ENCODE measurements around the gene COL5A1. TPM values are rescaled to one million over a fixed set of nuclear protein-coding genes. Genes with fewer than 3 reads are reported as not detected.

COL5A1 gene
- polyA plus RNA-seq, 3 donors: 0.01 TPM; not detected in 2

DNA sequence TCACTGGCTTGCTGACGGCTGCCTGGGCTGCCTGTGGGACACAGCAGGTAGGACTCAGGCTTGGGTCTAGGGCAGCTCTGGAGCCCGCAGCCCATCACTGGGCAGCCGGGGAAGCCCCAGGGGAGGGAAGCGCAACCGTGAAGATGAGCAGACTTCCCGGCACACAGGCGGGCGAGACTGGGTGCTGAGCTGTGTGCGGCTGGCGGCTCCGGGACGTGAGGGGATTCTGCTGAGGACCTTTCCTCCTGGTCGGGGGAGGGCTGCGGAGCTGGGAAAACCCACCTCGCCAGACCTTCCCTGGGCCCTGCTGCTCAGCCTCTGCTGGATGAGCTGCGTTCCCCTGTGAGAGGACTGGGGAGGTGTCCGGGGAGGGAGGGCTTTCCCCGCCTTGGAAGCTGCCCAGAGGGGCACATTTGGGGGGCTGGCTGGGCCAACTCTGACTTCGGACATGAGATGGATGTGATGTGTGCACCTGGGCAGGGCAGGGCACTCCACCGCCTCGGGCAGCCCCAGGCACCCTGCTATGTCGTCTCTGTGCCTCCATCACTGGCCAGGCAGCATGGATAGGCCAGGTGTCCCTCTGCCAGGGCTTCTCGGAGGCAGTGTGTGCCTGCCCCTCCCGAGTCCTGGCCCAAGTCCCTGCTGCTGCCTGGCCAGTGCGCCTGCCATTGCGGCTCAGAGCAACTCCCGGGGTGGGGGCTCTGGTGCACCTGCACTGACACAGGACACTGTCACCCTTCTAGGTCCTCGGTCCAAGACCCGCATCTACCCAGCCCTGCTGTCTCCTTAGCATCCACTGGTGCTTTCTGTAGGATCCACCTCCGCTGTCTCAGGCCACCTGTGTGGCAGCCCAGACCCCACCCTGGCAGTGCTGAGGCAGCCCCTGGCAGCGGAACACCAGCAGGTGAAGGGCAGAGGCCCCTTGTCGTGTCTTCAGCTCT is 66.4 kb downstream of the COL5A1 start:
- no peak overlapping the region for H3K4me2 ChIP-seq (replicated peaks; ENCODE audit: extremely low read depth, low read length, poor library complexity, severe bottlenecking)
- no peaks in the 10 kb centered on the region for H3K9me3 ChIP-seq (replicated peaks in 1 of 2; ENCODE audit: control insufficient read depth in 1 of 2, insufficient read depth in 1 of 2, low read length in 2 of 2)
- no peaks in the 10 kb centered on the region for H3K79me2 ChIP-seq (ENCODE audit: insufficient read depth, low read length)
- no peak overlapping the region for H3K27ac ChIP-seq (ENCODE audit: low read depth in 1 of 2, low read length in 2 of 2)
- no peak overlapping the region for H3K9ac ChIP-seq (ENCODE audit: insufficient read depth, low read length, poor library complexity, severe bottlenecking)
- Mint-ChIP-seq H3K9me3 (peaks cover 0 to 3% (median 0%) of the 10 kb centered on the region in 7 donors), H3K36me3 (no peaks in the 10 kb centered on the region), H3K27me3 (ENCODE audit: low read depth in 3 of 3) (peaks cover 7 to 15% (median 7%) of the 10 kb centered on the region in 3 donors), H3K4me3 (no peak overlapping the region), H3K4me1 (no peaks in the 10 kb centered on the region), H3K27ac (no peak overlapping the region)
- TF ChIP-seq CTCF (IDR thresholded peaks at IDR 0.05): no peak
- DNase-seq: no peak
- no peak overlapping the region for H3K4me3 ChIP-seq (replicated peaks in 1 of 3; ENCODE audit: low read depth in 2 of 3, low read length in 3 of 3)
- no peaks in the 10 kb centered on the region for H3K4me1 ChIP-seq (ENCODE audit: control insufficient read depth in 1 of 2, insufficient read depth in 2 of 2, low read length in 2 of 2)
- no peaks in the 10 kb centered on the region for H3K36me3 ChIP-seq (replicated peaks in 1 of 2; ENCODE audit: control insufficient read depth in 1 of 2, insufficient read depth in 2 of 2, low read length in 2 of 2)
- intact Hi-C loops (cut with micrococcal nuclease): no loop called here
- no peak overlapping the region for H2AFZ ChIP-seq (ENCODE audit: insufficient read depth, low read depth, low read length, poor library complexity, severe bottlenecking)
- WGBS (ENCODE audit: insufficient coverage): 96% methylated on average over 27 of the region's 32 CpGs
- H4K20me1 ChIP-seq (ENCODE audit: insufficient read depth, low read length): no peaks in the 10 kb centered on the region
- H3K27me3 ChIP-seq (ENCODE audit: control insufficient read depth in 2 of 2, insufficient read depth in 2 of 2, low read length in 2 of 2): no peaks in the 10 kb centered on the region

GRCh38 chr9:134708672-134709038 is 67.1 kb downstream of the COL5A1 start:
- no peak overlapping the region for H2AFZ ChIP-seq (ENCODE audit: insufficient read depth, low read depth, low read length, poor library complexity, severe bottlenecking)
- H3K27me3 ChIP-seq (ENCODE audit: control insufficient read depth in 2 of 2, insufficient read depth in 2 of 2, low read length in 2 of 2): no peaks in the 10 kb centered on the region
- no peak overlapping the region for H3K27ac ChIP-seq (ENCODE audit: low read depth in 1 of 2, low read length in 2 of 2)
- H3K9me3 ChIP-seq (replicated peaks in 1 of 2; ENCODE audit: control insufficient read depth in 1 of 2, insufficient read depth in 1 of 2, low read length in 2 of 2): no peaks in the 10 kb centered on the region
- no peaks in the 10 kb centered on the region for H3K36me3 Mint-ChIP-seq
- TF ChIP-seq CTCF (IDR thresholded peaks at IDR 0.05): no peak
- 95% methylated on average over 8 of the region's 11 CpGs for WGBS (ENCODE audit: insufficient coverage)
- H3K27ac Mint-ChIP-seq: no peak overlapping the region
- no peak overlapping the region for H3K4me3 ChIP-seq (replicated peaks in 1 of 3; ENCODE audit: low read depth in 2 of 3, low read length in 3 of 3)
- no peaks in the 10 kb centered on the region for H3K79me2 ChIP-seq (ENCODE audit: insufficient read depth, low read length)
- H4K20me1 ChIP-seq (ENCODE audit: insufficient read depth, low read length): no peaks in the 10 kb centered on the region
- no peak overlapping the region for H3K9ac ChIP-seq (ENCODE audit: insufficient read depth, low read length, poor library complexity, severe bottlenecking)
- H3K27me3 Mint-ChIP-seq (ENCODE audit: low read depth in 3 of 3): peaks cover 7 to 19% (median 8%) of the 10 kb centered on the region in 3 donors
- H3K36me3 ChIP-seq (replicated peaks in 1 of 2; ENCODE audit: control insufficient read depth in 1 of 2, insufficient read depth in 2 of 2, low read length in 2 of 2): no peaks in the 10 kb centered on the region
- no peak for DNase-seq
- H3K4me2 ChIP-seq (replicated peaks; ENCODE audit: extremely low read depth, low read length, poor library complexity, severe bottlenecking): no peak overlapping the region
- no peak overlapping the region for H3K4me3 Mint-ChIP-seq
- H3K4me1 Mint-ChIP-seq: no peaks in the 10 kb centered on the region
- H3K4me1 ChIP-seq (ENCODE audit: control insufficient read depth in 1 of 2, insufficient read depth in 2 of 2, low read length in 2 of 2): no peaks in the 10 kb centered on the region
- H3K9me3 Mint-ChIP-seq: peaks cover 0 to 3% (median 0%) of the 10 kb centered on the region in 7 donors
- intact Hi-C loops (cut with micrococcal nuclease): no loop called here

Measured in CD14-positive monocyte (primary cell).